ENCODE measurements around the gene SYNCRIP.
A peak's percentile ranks its signal among the peaks of the same experiment; 100 is the strongest.

GRCh38 chr6:85678602-85679444 lies 36.1 kb upstream of the SYNCRIP start:
- TF ChIP-seq POLR2A (IDR thresholded peaks at IDR 0.05) (peak; percentile 96), CTCF (IDR thresholded peaks at IDR 0.05) (no peak)
